GM23338 (cell line): ENCODE data around the gene SIL1. TPM values are rescaled to one million over a fixed set of nuclear protein-coding genes. Genes with fewer than 3 reads are reported as not detected.

ENCODE experiments used
- ATAC-seq: fragments of 200-7000 bp; cut with Tn5 transposase; 3 replicates; pipeline ENCODE4 v1.9.1; 2020
- DNase-seq: peaks from one replicate; pipeline ENCODE4 v3.0.0-alpha.2; 2015; ENCODE audit warnings: low spot score
- H2AFZ ChIP-seq: fragments of 200-600 bp; sonication (generic); 2 replicates; pipeline ENCODE4 v1.8.0; 2016; ENCODE audit warnings: antibody characterized with exemption, mild to moderate bottlenecking, moderate library complexity
- H3F3A ChIP-seq: fragments of 200-600 bp; sonication (generic); replicated peaks from 2 replicates; pipeline ENCODE4 v1.8.0; 2017; ENCODE audit warnings: antibody characterized with exemption, mixed run types, low read depth
- H3K27ac ChIP-seq: fragments of 200-600 bp; sonication (generic); 2 replicates; pipeline ENCODE4 v1.6.1; 2016; ENCODE audit warnings: low read depth
- H3K27me3 ChIP-seq: fragments of 200-600 bp; sonication (generic); 2 replicates; pipeline ENCODE4 v1.8.0; 2016; ENCODE audit warnings: mild to moderate bottlenecking, mixed run types, moderate library complexity; ENCODE audit not compliant: insufficient read depth
- H3K36me3 ChIP-seq: fragments of 200-600 bp; sonication (generic); 2 replicates; pipeline ENCODE4 v1.8.0; 2016; ENCODE audit warnings: mild to moderate bottlenecking; ENCODE audit not compliant: insufficient read depth
- H3K4me1 ChIP-seq: fragments of 200-600 bp; sonication (generic); 2 replicates; pipeline ENCODE4 v1.8.0; 2016; ENCODE audit warnings: mild to moderate bottlenecking, moderate library complexity; ENCODE audit not compliant: insufficient read depth
- H3K4me2 ChIP-seq: fragments of 200-600 bp; sonication (generic); 2 replicates; pipeline ENCODE4 v1.7.1; 2017; ENCODE audit warnings: mixed run types
- H3K4me3 ChIP-seq: fragments of 200-600 bp; sonication (generic); 2 replicates; pipeline ENCODE4 v1.6.1; 2016; ENCODE audit warnings: mixed run types
- H3K79me2 ChIP-seq: fragments of 200-600 bp; sonication (generic); replicated peaks from 2 replicates; pipeline ENCODE4 v1.8.0; 2017; ENCODE audit warnings: mild to moderate bottlenecking; ENCODE audit not compliant: insufficient read depth
- H3K9me2 ChIP-seq: fragments of 200-600 bp; sonication (generic); 2 replicates; pipeline ENCODE4 v1.8.0; 2017; ENCODE audit not compliant: insufficient read depth
- H4K20me1 ChIP-seq: fragments of 200-600 bp; sonication (generic); replicated peaks from 2 replicates; pipeline ENCODE4 v1.8.0; 2017; ENCODE audit warnings: mild to moderate bottlenecking; ENCODE audit not compliant: insufficient read depth
- H3K27ac Mint-ChIP-seq: 2 replicates; pipeline ENCODE4 v1.8.0; 2020; ENCODE audit warnings: inconsistent platforms, mild to moderate bottlenecking, moderate library complexity, mixed read lengths
- H3K27me3 Mint-ChIP-seq: 3 replicates; pipeline ENCODE4 v1.8.0; 2022; ENCODE audit warnings: low read depth, mild to moderate bottlenecking, moderate library complexity, mixed read lengths, inconsistent platforms; ENCODE audit not compliant: insufficient read depth, poor library complexity
- H3K36me3 Mint-ChIP-seq: 3 replicates; pipeline ENCODE4 v1.8.0; 2021; ENCODE audit warnings: low read depth, mild to moderate bottlenecking, inconsistent platforms, moderate library complexity, mixed read lengths
- H3K4me1 Mint-ChIP-seq: 3 replicates; pipeline ENCODE4 v1.8.0; 2020; ENCODE audit warnings: mild to moderate bottlenecking, inconsistent platforms, mixed read lengths
- H3K4me3 Mint-ChIP-seq: 3 replicates; pipeline ENCODE4 v1.8.0; 2021; ENCODE audit warnings: moderate library complexity, mild to moderate bottlenecking, inconsistent platforms, mixed read lengths
- H3K9me3 Mint-ChIP-seq: 3 replicates; pipeline ENCODE4 v1.8.0; 2020; ENCODE audit warnings: moderate library complexity, mild to moderate bottlenecking, inconsistent platforms, mixed read lengths
- CREB1 ChIP-seq: fragments of 250-450 bp; sonication (Bioruptor Pico); IDR thresholded peaks from 2 replicates; pipeline ENCODE4 v1.5.0; 2020; ENCODE audit warnings: low read depth, mild to moderate bottlenecking, moderate library complexity
- ETS1 ChIP-seq: IDR thresholded peaks from 2 replicates; pipeline ENCODE4 v1.6.1; 2016; ENCODE audit warnings: antibody characterized with exemption
- EZH2 ChIP-seq: fragments of 200-600 bp; sonication (generic); IDR thresholded peaks from one replicate; pipeline ENCODE4 v1.8.0; 2017; ENCODE audit warnings: antibody characterized with exemption, mild to moderate bottlenecking, low read depth; ENCODE audit not compliant: unreplicated experiment
- EZH2phosphoT487 ChIP-seq: fragments of 200-600 bp; sonication (generic); IDR thresholded peaks from one replicate; pipeline ENCODE4 v1.8.1; 2018; ENCODE audit warnings: antibody characterized with exemption; ENCODE audit not compliant: unreplicated experiment
- JUNB ChIP-seq: IDR thresholded peaks from one replicate; pipeline ENCODE4 v1.6.1; 2016; ENCODE audit warnings: antibody characterized with exemption; ENCODE audit not compliant: unreplicated experiment
- NANOG ChIP-seq: IDR thresholded peaks from 2 replicates; pipeline ENCODE4 v1.6.1; 2016; ENCODE audit warnings: antibody characterized with exemption, borderline replicate concordance
- POLR2AphosphoS5 ChIP-seq: IDR thresholded peaks from 2 replicates; pipeline ENCODE4 v1.6.1; 2016; ENCODE audit warnings: antibody characterized with exemption, low read depth
- REST ChIP-seq: IDR thresholded peaks from one replicate; pipeline ENCODE4 v1.6.1; 2018; ENCODE audit warnings: antibody characterized with exemption; ENCODE audit not compliant: unreplicated experiment
- ZNF114 ChIP-seq: fragments of 250-450 bp; sonication (Bioruptor Pico); IDR thresholded peaks from 2 replicates; pipeline ENCODE4 v1.5.0; 2020; ENCODE audit warnings: mild to moderate bottlenecking, moderate library complexity
- ZNF462 ChIP-seq: fragments of 250-450 bp; sonication (Bioruptor Pico); IDR thresholded peaks from 2 replicates; pipeline ENCODE4 v1.5.0; 2020; ENCODE audit warnings: mild to moderate bottlenecking, moderate library complexity
- polyA plus RNA-seq: library from polyadenylated mRNA; unstranded; fragments of >200 nt; fragmentation: Nextera tagmentation; extraction: Ambion mirVana; gene quantifications from 2 replicates; pipeline ENCODE4 v1.2.1, GENCODE V29; 2016
- total RNA-seq: library from RNA; depleted of rRNA; stranded (reverse); fragments of >200 nt; shearing (Covaris generic); gene quantifications from 2 replicates; pipeline ENCODE4 v1.2.3, GENCODE V29; 2014

The SIL1 gene
- total and polyA plus RNA-seq, 2 experiments from 2014 or later, result 5.5 to 5.9 TPM

GRCh38 chr5:139186261-139186660, 11.9 kb downstream of the SIL1 start:
- H3K27me3 ChIP-seq, result no peaks in the 10 kb centered on the region
- no peaks in the 10 kb centered on the region for H3F3A ChIP-seq
- no peaks in the 10 kb centered on the region for H3K9me2 ChIP-seq
- no peaks in the 10 kb centered on the region for H3K4me1 ChIP-seq
- no peaks in the 10 kb centered on the region for H3K36me3 ChIP-seq
- no peak for TF ChIP-seq EZH2phosphoT487
- no peak for TF ChIP-seq ETS1
- no peak for TF ChIP-seq POLR2AphosphoS5
- TF ChIP-seq ZNF462 (CRISPR knock-in tag), result no peak
- TF ChIP-seq CREB1, result no peak
- no peak for TF ChIP-seq REST
- no peak for TF ChIP-seq NANOG
- no peak for TF ChIP-seq ZNF114 (CRISPR knock-in tag)
- no peak for TF ChIP-seq EZH2
- TF ChIP-seq JUNB, result no peak
- H3K4me2 ChIP-seq, result no peak overlapping the region
- no peak overlapping the region for H2AFZ ChIP-seq
- no peak overlapping the region for H3K27ac ChIP-seq
- Mint-ChIP-seq H3K9me3 (no peaks in the 10 kb centered on the region), H3K36me3 (no peaks in the 10 kb centered on the region), H3K4me3 (no peak overlapping the region), H3K4me1 (peaks cover 4% of the 10 kb centered on the region; the same call in 2 of the 3 replicates), H3K27ac (0 out of 2 replicates have a peak overlapping the region, but pooled peaks have one; percentile 11), H3K27me3 (peaks cover 2% of the 10 kb centered on the region)
- DNase-seq (no peak), ATAC-seq (no peak)
- no peaks in the 10 kb centered on the region for H3K79me2 ChIP-seq
- H4K20me1 ChIP-seq, result no peaks in the 10 kb centered on the region; the same call in 1 of the 2 replicates
- no peak overlapping the region for H3K4me3 ChIP-seq
